ENCODE data around the gene GHRL. TPM values are rescaled to one million over a fixed set of nuclear protein-coding genes. Genes with fewer than 3 reads are reported as not detected.

Gene GHRL
- total and polyA plus RNA-seq, 2 of the 4 experiments (the other 2 are of a cell fraction): 0.27 TPM; not detected in 1

GRCh38 chr3:10248984-10249748 lies 43.6 kb downstream of the GHRL start:
- H3K4me1 ChIP-seq (ENCODE audit: control insufficient read depth, insufficient read depth, low read length): peaks cover 5% of the 10 kb centered on the region; the same call in 1 of the 2 replicates
- peak overlapping the region; percentile 51; the same call in 1 of the 2 replicates for H3K18ac ChIP-seq (ENCODE audit: low read depth, low read length)
- H3K4me3 ChIP-seq (ENCODE audit: insufficient read depth, low read depth, low read length): peak overlapping the region; percentile 73
- peak overlapping the region; percentile 86 for H3K9ac ChIP-seq (ENCODE audit: low read depth, low read length)
- H2BK5ac ChIP-seq (ENCODE audit: low read depth, low read length, poor library complexity, severe bottlenecking): peak overlapping the region; percentile 10
- in situ Hi-C loops (cut with MboI; ENCODE audit: low sequenced_read_pairs) (no loop called here), intact Hi-C loops (cut with micrococcal nuclease) (no loop called here), dilution Hi-C loops (cut with HindIII; ENCODE audit: low sequenced_read_pairs, unreplicated experiment) (no loop called here)
- no peak overlapping the region for H2BK20ac ChIP-seq (ENCODE audit: low read depth, low read length)
- 0 out of 2 replicates have a peak, but pooled peaks cover 4% of the 10 kb centered on the region for H3K9me3 ChIP-seq (ENCODE audit: control insufficient read depth, insufficient read depth, low read length)
- peaks cover 25% of the 10 kb centered on the region for H4K20me1 ChIP-seq (ENCODE audit: insufficient read depth, low read length)
- peaks cover 11% of the 10 kb centered on the region for H3K36me3 ChIP-seq (ENCODE audit: control insufficient read depth, insufficient read depth, low read length)
- POLR2A ChIA-PET (ENCODE audit: unreplicated experiment): interaction anchor here (0.6 kb wide), 1 partner anchor 134 kb away, joined by 4 read pairs; no protein-coding TSS in a partner anchor
- CTCF ChIA-PET: interaction anchor here (1.3 kb wide), 1 partner anchor 14 kb away, joined by 5 read pairs; no protein-coding TSS in a partner anchor
- H4K91ac ChIP-seq (ENCODE audit: insufficient read depth, low read depth, low read length): peak overlapping the region; percentile 42
- peak overlapping the region; percentile 95 for H2AK9ac ChIP-seq (replicated peaks; ENCODE audit: low read depth, low read length, poor library complexity)
- H3K56ac ChIP-seq (ENCODE audit: extremely low read depth, insufficient read depth, low read length): peak overlapping the region; percentile 44; the same call in 1 of the 2 replicates
- H3K27me3 ChIP-seq (ENCODE audit: control insufficient read depth, insufficient read depth, low read length): no peaks in the 10 kb centered on the region
- 0 out of 2 replicates have a peak overlapping the region, but pooled peaks have one; percentile 38 for H2BK120ac ChIP-seq (ENCODE audit: low read depth, low read length)
- ATAC-seq (ENCODE audit: low read depth) (peak; percentile 22), DNase-seq (peak; percentile 2)
- peaks cover 28 to 49% of the 10 kb centered on the region in 2 experiments for H3K79me1 ChIP-seq (ENCODE audit: low read depth in 1 of 2, low read length in 2 of 2)
- WGBS, 2 experiments (ENCODE audit: extremely low coverage in 2 of 2, insufficient read length in 1 of 2): 0% methylated on average over 16 of the region's 32 CpGs; no CpG with 5 or more reads in 1 of the 2 experiments
- H2AK5ac ChIP-seq (ENCODE audit: low read depth, low read length): peak overlapping the region; percentile 87
- no peak for TF ChIP-seq SMC3 (IDR thresholded peaks at IDR 0.05; ENCODE audit: low read depth, low read length)
- no peak for TF ChIP-seq RCOR1 (IDR thresholded peaks at IDR 0.05; ENCODE audit: insufficient replicate concordance, low read length)
- no peak for TF ChIP-seq MAFK (IDR thresholded peaks at IDR 0.05; ENCODE audit: low read depth, low read length)
- no peak; the same call in 1 of the 2 replicates for TF ChIP-seq MXI1 (IDR thresholded peaks at IDR 0.05; ENCODE audit: borderline replicate concordance, low read depth, low read length)
- H4K5ac ChIP-seq (ENCODE audit: low read depth, low read length): peak overlapping the region; percentile 44; the same call in 1 of the 2 replicates
- H3K14ac ChIP-seq (replicated peaks; ENCODE audit: low read depth, low read length): peak overlapping the region; percentile 97
- peak overlapping the region; percentile 17; the same call in 1 of the 3 replicates for H2BK15ac ChIP-seq (ENCODE audit: low read depth, low read length)
- BruUV-seq (replicated peaks): no TSS peak
- peak overlapping the region; percentile 64 for H3K27ac ChIP-seq (ENCODE audit: insufficient read depth, low read length)
- H3K23ac ChIP-seq (ENCODE audit: low read depth, low read length): peak overlapping the region; percentile 99
- peaks cover 16% of the 10 kb centered on the region for H3K9me1 ChIP-seq (ENCODE audit: insufficient read depth, low read length)
- peak overlapping the region; percentile 53 for H3K4ac ChIP-seq (ENCODE audit: low read depth, low read length)
- H4K8ac ChIP-seq (ENCODE audit: low read depth in 2 of 2, low read length in 2 of 2): peak overlapping the region; percentile 51 to 75
- peak overlapping the region; percentile 83 for H2AFZ ChIP-seq (replicated peaks; ENCODE audit: low read length, poor library complexity)
- peak overlapping the region; percentile 93 for H3K4me2 ChIP-seq (ENCODE audit: low read depth, low read length)

Measured in IMR-90 (cell line).